Measurements from ENCODE around the gene EPHA4. TPM values are rescaled to one million over a fixed set of nuclear protein-coding genes. Genes with fewer than 3 reads are reported as not detected.

Gene EPHA4
- total RNA-seq, 1 donor from 2014 or later = 11.9 TPM

- DNase-seq (no peak), ATAC-seq (ENCODE audit: poor library complexity) (no peak)
- intact Hi-C loops (cut with DNase I) = no loop called here
These were observed 138.0 kb downstream of the EPHA4 start for GRCh38 chr2:221434142-221434541.

GRCh38 chr2:221431477-221431876 is 140.6 kb downstream of the EPHA4 start:
- intact Hi-C loops (cut with DNase I) = no loop called here
- no peak for ATAC-seq (ENCODE audit: poor library complexity)
- DNase-seq = no peak

GRCh38 chr2:221429741-221430491 is 142.2 kb downstream of the EPHA4 start:
- DNase-seq (peak; percentile 50), ATAC-seq (ENCODE audit: poor library complexity) (peak; percentile 85)
- intact Hi-C loops (cut with DNase I) = no loop called here

GRCh38 chr2:221428896-221429295 is 143.2 kb downstream of the EPHA4 start:
- intact Hi-C loops (cut with DNase I) = no loop called here
- no peak for ATAC-seq (ENCODE audit: poor library complexity)
- DNase-seq = no peak

- no peak for DNase-seq
- no peak for ATAC-seq (ENCODE audit: poor library complexity)
- intact Hi-C loops (cut with DNase I) = no loop called here
These were observed 145.2 kb downstream of the EPHA4 start for GRCh38 chr2:221426929-221427328.

- intact Hi-C loops (cut with DNase I) = no loop called here
- ATAC-seq (ENCODE audit: poor library complexity) (no peak), DNase-seq (no peak)
These were observed 146.2 kb downstream of the EPHA4 start for GRCh38 chr2:221425891-221426290.

GRCh38 chr2:221425353-221425752 is 146.8 kb downstream of the EPHA4 start:
- DNase-seq = no peak
- ATAC-seq (ENCODE audit: poor library complexity) = no peak
- intact Hi-C loops (cut with DNase I) = no loop called here

GRCh38 chr2:221423210-221423804 is 148.8 kb downstream of the EPHA4 start:
- ATAC-seq (ENCODE audit: poor library complexity) = no peak
- no peak for DNase-seq
- intact Hi-C loops (cut with DNase I) = no loop called here

- ATAC-seq (ENCODE audit: poor library complexity) (no peak), DNase-seq (no peak)
- intact Hi-C loops (cut with DNase I) = no loop called here
These were observed 149.4 kb downstream of the EPHA4 start for GRCh38 chr2:221422516-221423209.

- ATAC-seq (ENCODE audit: poor library complexity) = no peak
- intact Hi-C loops (cut with DNase I) = no loop called here
- no peak for DNase-seq
These were observed 151.9 kb downstream of the EPHA4 start for GRCh38 chr2:221420245-221420644.

GRCh38 chr2:221415789-221416188 is 156.3 kb downstream of the EPHA4 start:
- no peak for DNase-seq
- no peak for ATAC-seq (ENCODE audit: poor library complexity)
- intact Hi-C loops (cut with DNase I) = no loop called here

GRCh38 chr2:221412978-221413377 is 159.1 kb downstream of the EPHA4 start:
- intact Hi-C loops (cut with DNase I) = no loop called here
- ATAC-seq (ENCODE audit: poor library complexity) (no peak), DNase-seq (no peak)

GRCh38 chr2:221410487-221410886 is 161.6 kb downstream of the EPHA4 start:
- DNase-seq (no peak), ATAC-seq (ENCODE audit: poor library complexity) (no peak)
- intact Hi-C loops (cut with DNase I) = no loop called here

GRCh38 chr2:221407765-221408164 is 164.3 kb downstream of the EPHA4 start:
- DNase-seq = no peak
- ATAC-seq (ENCODE audit: poor library complexity) = no peak
- intact Hi-C loops (cut with DNase I) = no loop called here

GRCh38 chr2:221405521-221405920 is 166.6 kb downstream of the EPHA4 start:
- intact Hi-C loops (cut with DNase I) = no loop called here
- DNase-seq (no peak), ATAC-seq (ENCODE audit: poor library complexity) (no peak)

- no peak for ATAC-seq (ENCODE audit: poor library complexity)
- DNase-seq = no peak
- intact Hi-C loops (cut with DNase I) = no loop called here
These were observed 170.0 kb downstream of the EPHA4 start for GRCh38 chr2:221402072-221402471.

GRCh38 chr2:221400411-221400810 is 171.7 kb downstream of the EPHA4 start:
- DNase-seq = no peak
- intact Hi-C loops (cut with DNase I) = no loop called here
- no peak for ATAC-seq (ENCODE audit: poor library complexity)

- intact Hi-C loops (cut with DNase I) = no loop called here
- no peak for ATAC-seq (ENCODE audit: poor library complexity)
These were observed 172.9 kb downstream of the EPHA4 start for GRCh38 chr2:221399183-221399582.

GRCh38 chr2:221397187-221397586 is 174.9 kb downstream of the EPHA4 start:
- ATAC-seq (ENCODE audit: poor library complexity) (no peak), DNase-seq (no peak)
- intact Hi-C loops (cut with DNase I) = no loop called here

More at GRCh38 chr2:221399183-221399582, 172.9 kb downstream of the EPHA4 start:
- DNase-seq = no peak
